ENCODE measurements around the gene FOSL2.

FOSL2 gene

GRCh38 chr2:28461056-28461455 lies 68.4 kb downstream of the FOSL2 start:
- no peak overlapping the region for H3K27ac Mint-ChIP-seq
- DNase-seq, result no peak
- H3K4me3 Mint-ChIP-seq, result no peak overlapping the region

GRCh38 chr2:28462122-28462521 lies 69.5 kb downstream of the FOSL2 start:
- ATAC-seq (replicated peaks) (no peak), DNase-seq (no peak)
- Mint-ChIP-seq H3K9me3 (no peaks in the 10 kb centered on the region), H3K4me3 (no peak overlapping the region), H3K36me3 (ENCODE audit: insufficient read depth) (no peaks in the 10 kb centered on the region), H3K4me1 (ENCODE audit: low read depth in 2 of 2) (peaks cover 0 to 6% of the 10 kb centered on the region in 2 donors), H3K27me3 (peaks cover 6 to 9% of the 10 kb centered on the region in 2 donors), H3K27ac (no peak overlapping the region)

More at GRCh38 chr2:28461056-28461455, 68.4 kb downstream of the FOSL2 start:
- ATAC-seq (replicated peaks), result no peak
- Mint-ChIP-seq H3K9me3 (no peaks in the 10 kb centered on the region), H3K36me3 (ENCODE audit: insufficient read depth) (no peaks in the 10 kb centered on the region), H3K4me1 (ENCODE audit: low read depth in 2 of 2) (peaks cover 0 to 6% of the 10 kb centered on the region in 2 donors), H3K27me3 (peaks cover 6 to 9% of the 10 kb centered on the region in 2 donors)

GRCh38 chr2:28463211-28463816 lies 70.7 kb downstream of the FOSL2 start:
- Mint-ChIP-seq H3K4me1 (ENCODE audit: low read depth in 2 of 2) (peaks cover 0 to 6% of the 10 kb centered on the region in 2 donors), H3K9me3 (no peaks in the 10 kb centered on the region), H3K36me3 (ENCODE audit: insufficient read depth) (no peaks in the 10 kb centered on the region), H3K4me3 (no peak overlapping the region), H3K27me3 (peaks cover 6 to 9% of the 10 kb centered on the region in 2 donors), H3K27ac (no peak overlapping the region)
- DNase-seq (no peak), ATAC-seq (replicated peaks) (no peak)

GRCh38 chr2:28463893-28464292 lies 71.2 kb downstream of the FOSL2 start:
- Mint-ChIP-seq H3K4me3 (no peak overlapping the region), H3K36me3 (ENCODE audit: insufficient read depth) (no peaks in the 10 kb centered on the region), H3K9me3 (no peaks in the 10 kb centered on the region), H3K27me3 (peaks cover 6 to 9% of the 10 kb centered on the region in 2 donors), H3K27ac (no peak overlapping the region), H3K4me1 (ENCODE audit: low read depth in 2 of 2) (peaks cover 0 to 6% of the 10 kb centered on the region in 2 donors)
- ATAC-seq (replicated peaks) (no peak), DNase-seq (no peak)

- no peak overlapping the region for H3K4me3 Mint-ChIP-seq
- no peaks in the 10 kb centered on the region for H3K9me3 Mint-ChIP-seq
- no peak for DNase-seq
- H3K4me1 Mint-ChIP-seq (ENCODE audit: low read depth in 2 of 2), result peaks cover 3 to 10% of the 10 kb centered on the region in 2 donors
- H3K27me3 Mint-ChIP-seq, result peaks cover 6 to 9% of the 10 kb centered on the region in 2 donors
- H3K36me3 Mint-ChIP-seq (ENCODE audit: insufficient read depth), result peaks cover 3% of the 10 kb centered on the region
- no peak overlapping the region for H3K27ac Mint-ChIP-seq
- ATAC-seq (replicated peaks), result peak; percentile 8
Measured at GRCh38 chr2:28465148-28465885, 72.7 kb downstream of the FOSL2 start.

Measured in effector memory CD8-positive, alpha-beta T cell (primary cell).